Measurements from ENCODE around the gene DLGAP1.

Gene DLGAP1

GRCh38 chr18:3596637-3597384 lies 858.3 kb downstream of the DLGAP1 start:
- Mint-ChIP-seq H3K4me1 (peaks cover 44% of the 10 kb centered on the region), H3K36me3 (peaks cover 60% of the 10 kb centered on the region), H3K9me3 (no peaks in the 10 kb centered on the region), H3K4me3 (peak overlapping the region; percentile 79), H3K27ac (peak overlapping the region; percentile 96)
- ATAC-seq, result peak; percentile 48
- peak; percentile 40 to 76 for DNase-seq (ENCODE audit: low spot score in 2 of 2)

- H3K4me3 Mint-ChIP-seq, result peak overlapping the region; percentile 79
- ATAC-seq (no peak), DNase-seq (ENCODE audit: low spot score in 2 of 2) (no peak)
- H3K27ac Mint-ChIP-seq, result peak overlapping the region; percentile 96
- peaks cover 44% of the 10 kb centered on the region for H3K4me1 Mint-ChIP-seq
- H3K36me3 Mint-ChIP-seq, result peaks cover 60% of the 10 kb centered on the region
- no peaks in the 10 kb centered on the region for H3K9me3 Mint-ChIP-seq
Measured at GRCh38 chr18:3596324-3596636, 858.8 kb downstream of the DLGAP1 start.

GRCh38 chr18:3595369-3596273 lies 859.5 kb downstream of the DLGAP1 start:
- Mint-ChIP-seq H3K36me3 (peaks cover 60% of the 10 kb centered on the region), H3K4me3 (peak overlapping the region; percentile 79), H3K27ac (peak overlapping the region; percentile 96), H3K4me1 (peaks cover 44% of the 10 kb centered on the region), H3K9me3 (no peaks in the 10 kb centered on the region)
- ATAC-seq (peak; percentile 79), DNase-seq (ENCODE audit: low spot score in 2 of 2) (peak in 1 of 2 donors; percentile 73)

- H3K36me3 Mint-ChIP-seq, result peaks cover 60% of the 10 kb centered on the region
- peaks cover 44% of the 10 kb centered on the region for H3K4me1 Mint-ChIP-seq
- ATAC-seq, result no peak
Measured at GRCh38 chr18:3594760-3595368, 860.2 kb downstream of the DLGAP1 start.

GRCh38 chr18:3593904-3594759 lies 861.0 kb downstream of the DLGAP1 start:
- Mint-ChIP-seq H3K4me3 (peak overlapping the region; percentile 79), H3K36me3 (peaks cover 52% of the 10 kb centered on the region), H3K27ac (peak overlapping the region; percentile 96), H3K9me3 (no peaks in the 10 kb centered on the region), H3K4me1 (peaks cover 44% of the 10 kb centered on the region)
- ATAC-seq, result peak; percentile 90
- peak; percentile 82 to 96 for DNase-seq (ENCODE audit: low spot score in 2 of 2)

More at GRCh38 chr18:3594760-3595368, 860.2 kb downstream of the DLGAP1 start:
- Mint-ChIP-seq H3K27ac (peak overlapping the region; percentile 96), H3K4me3 (peak overlapping the region; percentile 79), H3K9me3 (no peaks in the 10 kb centered on the region)
- DNase-seq (ENCODE audit: low spot score in 2 of 2), result peak in 1 of 2 donors; percentile 65

- Mint-ChIP-seq H3K27ac (peak overlapping the region; percentile 96), H3K9me3 (no peaks in the 10 kb centered on the region), H3K4me1 (peaks cover 44% of the 10 kb centered on the region), H3K4me3 (peak overlapping the region; percentile 79), H3K36me3 (peaks cover 45% of the 10 kb centered on the region)
- DNase-seq (ENCODE audit: low spot score in 2 of 2) (peak in 1 of 2 donors; percentile 67), ATAC-seq (peak; percentile 0)
Measured at GRCh38 chr18:3593381-3593903, 861.7 kb downstream of the DLGAP1 start.

GRCh38 chr18:3592864-3593263 lies 862.2 kb downstream of the DLGAP1 start:
- no peak for ATAC-seq
- no peaks in the 10 kb centered on the region for H3K9me3 Mint-ChIP-seq
- H3K4me3 Mint-ChIP-seq, result peak overlapping the region; percentile 79
- peaks cover 44% of the 10 kb centered on the region for H3K4me1 Mint-ChIP-seq
- peaks cover 40% of the 10 kb centered on the region for H3K36me3 Mint-ChIP-seq
- no peak for DNase-seq (ENCODE audit: low spot score in 2 of 2)
- H3K27ac Mint-ChIP-seq, result peak overlapping the region; percentile 96

- ATAC-seq (no peak), DNase-seq (ENCODE audit: low spot score in 2 of 2) (no peak)
- Mint-ChIP-seq H3K4me3 (no peak overlapping the region), H3K36me3 (peaks cover 16% of the 10 kb centered on the region), H3K27ac (no peak overlapping the region), H3K4me1 (peaks cover 38% of the 10 kb centered on the region), H3K9me3 (no peaks in the 10 kb centered on the region)
Measured at GRCh38 chr18:3590096-3590630, 864.9 kb downstream of the DLGAP1 start.

GRCh38 chr18:3585656-3586509 lies 869.2 kb downstream of the DLGAP1 start:
- H3K9me3 Mint-ChIP-seq, result no peaks in the 10 kb centered on the region
- ATAC-seq, result peak; percentile 83
- DNase-seq (ENCODE audit: low spot score in 2 of 2), result peak; percentile 45 to 79
- H3K36me3 Mint-ChIP-seq, result no peaks in the 10 kb centered on the region
- peaks cover 27% of the 10 kb centered on the region for H3K4me1 Mint-ChIP-seq
- no peak overlapping the region for H3K27ac Mint-ChIP-seq
- peak overlapping the region; percentile 27 for H3K4me3 Mint-ChIP-seq

- H3K4me3 Mint-ChIP-seq, result no peak overlapping the region
- peaks cover 27% of the 10 kb centered on the region for H3K4me1 Mint-ChIP-seq
- ATAC-seq, result no peak
- no peaks in the 10 kb centered on the region for H3K9me3 Mint-ChIP-seq
- no peak for DNase-seq (ENCODE audit: low spot score in 2 of 2)
- no peak overlapping the region for H3K27ac Mint-ChIP-seq
- no peaks in the 10 kb centered on the region for H3K36me3 Mint-ChIP-seq
Measured at GRCh38 chr18:3584897-3585460, 870.1 kb downstream of the DLGAP1 start.

- DNase-seq (ENCODE audit: low spot score in 2 of 2) (no peak), ATAC-seq (no peak)
Measured at GRCh38 chr18:3584266-3584861, 870.7 kb downstream of the DLGAP1 start.

GRCh38 chr18:3583873-3584247 lies 871.2 kb downstream of the DLGAP1 start:
- DNase-seq (ENCODE audit: low spot score in 2 of 2), result no peak

More at GRCh38 chr18:3584266-3584861, 870.7 kb downstream of the DLGAP1 start:
- H3K9me3 Mint-ChIP-seq, result no peaks in the 10 kb centered on the region
- H3K4me3 Mint-ChIP-seq, result no peak overlapping the region
- H3K36me3 Mint-ChIP-seq, result no peaks in the 10 kb centered on the region
- peaks cover 27% of the 10 kb centered on the region for H3K4me1 Mint-ChIP-seq
- no peak overlapping the region for H3K27ac Mint-ChIP-seq

More at GRCh38 chr18:3583873-3584247, 871.2 kb downstream of the DLGAP1 start:
- no peak for ATAC-seq
- no peaks in the 10 kb centered on the region for H3K9me3 Mint-ChIP-seq
- H3K27ac Mint-ChIP-seq, result no peak overlapping the region
- no peak overlapping the region for H3K4me3 Mint-ChIP-seq
- H3K36me3 Mint-ChIP-seq, result no peaks in the 10 kb centered on the region
- peaks cover 27% of the 10 kb centered on the region for H3K4me1 Mint-ChIP-seq

Measured in stimulated activated effector memory CD8-positive, alpha-beta T cell treated with anti-CD3 and anti-CD28 coated beads, Interleukin-12 subunit alpha, Interleukin-12 subunit beta, amount 100 ng/mL, for 72 hours (primary cell).